ENCODE measurements around the gene CELF5.

DNA sequence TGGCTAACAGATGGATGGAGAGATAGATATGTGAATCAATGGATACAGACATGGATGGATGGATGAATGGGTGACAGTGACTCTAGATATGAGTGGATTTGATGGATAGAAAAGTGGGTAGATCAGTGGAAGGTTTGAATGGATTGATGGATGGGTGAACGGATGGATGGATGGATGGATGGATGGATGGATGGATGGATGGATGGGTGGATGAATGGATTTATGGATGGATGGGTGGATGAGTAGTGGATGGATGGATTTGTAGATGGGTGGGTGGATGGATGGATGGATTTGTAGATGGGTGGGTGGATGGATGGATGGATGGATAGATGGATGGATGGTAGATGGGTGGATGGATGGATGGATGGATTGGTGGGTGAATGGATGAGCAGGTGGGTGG lies 6.8 kb downstream of the CELF5 start:
- TF ChIP-seq CHD2 (IDR thresholded peaks at IDR 0.05; ENCODE audit: low read depth, low read length) (no peak), ZNF217 (CRISPR knock-in tag; IDR thresholded peaks at IDR 0.05) (no peak), SMC3 (conservative IDR thresholded peaks at IDR 0.05; ENCODE audit: insufficient read depth, low read depth, low read length) (no peak), DPF2 (IDR thresholded peaks at IDR 0.05) (no peak), HIVEP1 (CRISPR knock-in tag; IDR thresholded peaks at IDR 0.05) (no peak), FOXM1 (IDR thresholded peaks at IDR 0.05; ENCODE audit: low read depth) (no peak), FOXM1 (CRISPR knock-in tag; IDR thresholded peaks at IDR 0.05; ENCODE audit: low read depth) (no peak), SPI1 (IDR thresholded peaks at IDR 0.05; ENCODE audit: borderline replicate concordance, low read depth, low read length) (no peak), PRMT5 (CRISPR knock-in tag; IDR thresholded peaks at IDR 0.05) (no peak), CBX5 (IDR thresholded peaks at IDR 0.05; ENCODE audit: borderline replicate concordance, low read depth) (no peak), CBX2 (IDR thresholded peaks at IDR 0.05; ENCODE audit: insufficient read depth, low read length, poor library complexity, severe bottlenecking) (no peak)
- TF ChIP-seq, protein P1, sequence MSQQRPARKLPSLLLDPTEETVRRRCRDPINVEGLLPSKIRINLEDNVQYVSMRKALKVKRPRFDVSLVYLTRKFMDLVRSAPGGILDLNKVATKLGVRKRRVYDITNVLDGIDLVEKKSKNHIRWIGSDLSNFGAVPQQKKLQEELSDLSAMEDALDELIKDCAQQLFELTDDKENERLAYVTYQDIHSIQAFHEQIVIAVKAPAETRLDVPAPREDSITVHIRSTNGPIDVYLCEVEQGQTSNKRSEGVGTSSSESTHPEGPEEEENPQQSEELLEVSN (IDR thresholded peaks at IDR 0.05; ENCODE audit: borderline replicate concordance in 1 of 2, extremely low read depth in 1 of 2, insufficient read depth in 1 of 2, insufficient read length in 1 of 2, low read depth in 1 of 2, low read length in 1 of 2, poor library complexity in 1 of 2, severe bottlenecking in 1 of 2), result no peak
- TF ChIP-seq, protein P2, sequence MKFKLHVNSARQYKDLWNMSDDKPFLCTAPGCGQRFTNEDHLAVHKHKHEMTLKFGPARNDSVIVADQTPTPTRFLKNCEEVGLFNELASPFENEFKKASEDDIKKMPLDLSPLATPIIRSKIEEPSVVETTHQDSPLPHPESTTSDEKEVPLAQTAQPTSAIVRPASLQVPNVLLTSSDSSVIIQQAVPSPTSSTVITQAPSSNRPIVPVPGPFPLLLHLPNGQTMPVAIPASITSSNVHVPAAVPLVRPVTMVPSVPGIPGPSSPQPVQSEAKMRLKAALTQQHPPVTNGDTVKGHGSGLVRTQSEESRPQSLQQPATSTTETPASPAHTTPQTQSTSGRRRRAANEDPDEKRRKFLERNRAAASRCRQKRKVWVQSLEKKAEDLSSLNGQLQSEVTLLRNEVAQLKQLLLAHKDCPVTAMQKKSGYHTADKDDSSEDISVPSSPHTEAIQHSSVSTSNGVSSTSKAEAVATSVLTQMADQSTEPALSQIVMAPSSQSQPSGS (CRISPR knock-in tag; IDR thresholded peaks at IDR 0.05), result no peak

All from K562 (cell line).